Hepatocyte (in vitro differentiated cells): ENCODE results near the gene GDPD1.

Experiments used
- CTCF ChIP-seq: fragments of 200-600 bp; sonication (generic); IDR thresholded peaks from 2 replicates; pipeline ENCODE4 v1.5.1; 2016; ENCODE audit warnings: antibody characterized with exemption, mild to moderate bottlenecking; ENCODE audit not compliant: poor library complexity
- EZH2 ChIP-seq: fragments of 200-600 bp; sonication (generic); IDR thresholded peaks from 2 replicates; pipeline ENCODE4 v1.6.1; 2016; ENCODE audit warnings: antibody characterized with exemption, mild to moderate bottlenecking, borderline replicate concordance
- EZH2phosphoT487 ChIP-seq: fragments of 200-600 bp; sonication (generic); IDR thresholded peaks from one replicate; pipeline ENCODE4 v1.6.1; 2018; ENCODE audit warnings: antibody characterized with exemption, mild to moderate bottlenecking, low read depth, moderate library complexity; ENCODE audit not compliant: unreplicated experiment, severe bottlenecking

GRCh38 chr17:59275618-59276017 lies 55.3 kb downstream of the GDPD1 start:
- TF ChIP-seq CTCF, result no peak
- no peak for TF ChIP-seq EZH2
- no peak for TF ChIP-seq EZH2phosphoT487
